GM18517 (cell line): ENCODE data around the gene CREBBP.

ENCODE experiments used
- ATAC-seq: cut with Tn5 transposase; IDR thresholded peaks from one replicate; pipeline ENCODE4 v1.9.1; 2021; ENCODE audit warnings: mild to moderate bottlenecking, moderate library complexity; ENCODE audit not compliant: unreplicated experiment

CREBBP gene

GRCh38 chr16:3856367-3857141 is 24.0 kb downstream of the CREBBP start:
- no peak for ATAC-seq

GRCh38 chr16:3854750-3855541 is 25.6 kb downstream of the CREBBP start:
- no peak for ATAC-seq

GRCh38 chr16:3850544-3850899 is 30.0 kb downstream of the CREBBP start:
- ATAC-seq = no peak

- ATAC-seq = no peak
Measured at GRCh38 chr16:3849751-3850543, 30.6 kb downstream of the CREBBP start.

GRCh38 chr16:3846595-3847091 is 33.9 kb downstream of the CREBBP start:
- no peak for ATAC-seq

GRCh38 chr16:3846087-3846486 is 34.4 kb downstream of the CREBBP start:
- no peak for ATAC-seq

- ATAC-seq = no peak
Measured at GRCh38 chr16:3842994-3843393, 37.5 kb downstream of the CREBBP start.

GRCh38 chr16:3841729-3842508 is 38.6 kb downstream of the CREBBP start:
- no peak for ATAC-seq

GRCh38 chr16:3839402-3840184 is 40.9 kb downstream of the CREBBP start:
- ATAC-seq = no peak

- ATAC-seq = no peak
Measured at GRCh38 chr16:3838600-3839401, 41.7 kb downstream of the CREBBP start.

- no peak for ATAC-seq
Measured at GRCh38 chr16:3837851-3838586, 42.5 kb downstream of the CREBBP start.

GRCh38 chr16:3836641-3837040 is 43.9 kb downstream of the CREBBP start:
- ATAC-seq = no peak

GRCh38 chr16:3835089-3835602 is 45.4 kb downstream of the CREBBP start:
- ATAC-seq = no peak

- no peak for ATAC-seq
Measured at GRCh38 chr16:3832668-3833067, 47.8 kb downstream of the CREBBP start.

- no peak for ATAC-seq
Measured at GRCh38 chr16:3830625-3831254, 49.8 kb downstream of the CREBBP start.

GRCh38 chr16:3829631-3830536 is 50.6 kb downstream of the CREBBP start:
- ATAC-seq = no peak

- ATAC-seq = no peak
Measured at GRCh38 chr16:3825940-3826339, 54.6 kb downstream of the CREBBP start.
